SW480 (cell line): ENCODE results near the gene FTSJ1.
A peak's percentile ranks its signal among the peaks of the same experiment; 100 is the strongest.
"Not testable (repeated sequence)": the region's sequence is repeated elsewhere in the genome, so short reads cannot be mapped to it uniquely, and the experiment has no call there.

Experiments used
- DNase-seq: peaks from one replicate; pipeline ENCODE4 v3.0.0-alpha.2; 2016; ENCODE audit warnings: low spot score

FTSJ1 gene

DNA sequence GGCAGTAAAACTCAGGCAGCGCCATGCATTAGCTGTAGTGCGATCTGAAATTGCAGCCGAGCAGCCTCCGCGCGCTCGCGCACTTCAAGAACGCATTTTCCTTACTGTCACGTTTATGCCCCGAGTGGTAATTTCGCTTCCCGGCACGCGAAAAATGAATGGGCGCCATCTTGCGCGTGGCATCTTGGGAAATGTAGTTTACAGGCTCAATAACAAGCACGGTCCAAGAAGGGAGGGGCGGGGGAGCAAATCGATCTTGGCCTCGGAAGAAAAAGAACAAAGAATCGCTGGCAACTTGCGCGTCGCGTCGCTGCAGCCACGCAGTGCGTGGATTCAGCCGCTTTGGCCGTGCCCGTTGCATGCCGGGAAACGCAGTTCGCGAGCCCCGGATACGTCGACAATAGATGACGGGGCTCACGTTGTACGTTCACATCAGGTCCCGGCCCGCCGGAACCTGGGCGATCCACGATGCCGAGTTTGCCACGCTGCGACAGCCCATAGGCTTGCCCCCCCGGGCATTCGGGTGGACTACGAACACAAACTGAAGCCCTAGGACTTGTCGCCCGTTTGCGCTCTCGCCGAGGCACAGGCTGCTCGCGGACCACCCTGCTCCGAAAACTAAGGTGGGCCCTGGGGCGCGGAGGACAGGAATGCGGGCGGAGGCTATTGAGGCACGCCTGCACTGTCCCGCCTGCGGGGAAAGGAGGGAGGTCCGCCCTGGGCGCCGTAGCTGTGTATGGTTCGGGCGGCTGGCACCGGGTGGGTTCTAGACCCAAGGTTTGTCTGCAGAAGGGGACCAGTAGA, at the start of gene FTSJ1:
FTSJ1 (plus strand) TSS at position 426 of the 804 bp plus-strand sequence. CDS start 1,849 bp downstream, outside the sequence.
- peak; percentile 87 for DNase-seq

- not testable (repeated sequence) for DNase-seq
These were observed 48.8 kb upstream of the FTSJ1 start for GRCh38 chrX:48427027-48427716.

DNA sequence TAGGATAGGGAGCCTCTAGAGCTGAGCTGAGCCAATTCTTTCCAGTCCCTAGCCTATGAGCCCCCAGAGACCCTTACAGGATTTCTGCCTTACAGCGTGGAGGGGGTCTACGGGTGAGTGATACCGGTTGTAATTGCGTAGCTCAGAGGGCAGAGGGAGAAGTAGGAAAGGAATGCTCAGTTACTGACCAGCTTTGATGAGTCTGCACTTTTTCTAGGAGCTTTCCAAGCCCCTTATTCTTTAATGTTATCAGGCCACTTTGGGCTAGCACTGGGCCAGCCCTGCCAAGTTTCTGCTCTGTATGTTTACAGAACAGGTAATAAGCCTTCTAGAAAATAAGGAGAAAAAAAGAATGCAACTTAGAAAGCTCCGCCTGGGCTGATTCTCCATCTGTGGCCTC, 46.4 kb upstream of the FTSJ1 start:
- DNase-seq, result not testable (repeated sequence)

DNA sequence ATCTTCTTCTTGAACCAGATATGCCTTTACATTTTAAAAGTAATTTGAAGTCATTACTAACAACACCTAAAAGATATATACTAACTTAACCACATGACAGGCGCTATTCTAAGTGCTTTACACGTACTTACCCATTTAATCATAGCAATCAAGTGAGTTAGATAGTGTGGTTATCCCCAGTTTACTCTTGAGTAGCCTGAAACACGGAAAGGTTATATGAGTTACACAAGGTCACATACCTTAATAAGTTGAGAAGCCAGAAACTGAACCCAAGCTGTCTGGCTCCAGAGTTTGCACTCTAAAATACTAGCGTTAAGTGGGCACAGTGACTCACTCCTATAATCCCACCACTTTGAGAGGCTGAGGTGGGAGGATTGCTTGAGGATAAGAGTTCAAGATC, 45.8 kb upstream of the FTSJ1 start:
- DNase-seq, result not testable (repeated sequence)

- not testable (repeated sequence) for DNase-seq
These were observed 42.3 kb upstream of the FTSJ1 start for GRCh38 chrX:48433713-48434112.

DNA sequence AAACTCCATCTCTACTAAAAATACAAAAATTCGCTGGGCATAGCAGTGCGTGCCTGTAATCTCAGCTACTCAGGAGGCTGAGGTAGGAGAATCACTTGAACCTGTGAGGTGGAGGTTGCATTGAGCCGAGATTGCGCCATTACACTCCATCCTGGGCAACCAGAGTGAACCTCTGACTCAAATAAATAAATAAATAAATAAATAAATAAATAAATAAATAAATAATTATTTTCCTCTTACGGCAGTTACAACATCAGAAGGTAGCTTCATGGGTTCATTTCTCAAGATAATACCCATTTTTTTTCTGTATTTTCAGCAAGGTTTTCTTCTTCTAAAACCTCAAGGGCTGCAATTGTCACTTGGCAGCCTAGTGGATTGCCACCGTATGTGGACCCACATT, 28.8 kb upstream of the FTSJ1 start:
- not testable (repeated sequence) for DNase-seq

GRCh38 chrX:48450076-48450475, 25.9 kb upstream of the FTSJ1 start:
- no peak for DNase-seq

- no peak for DNase-seq
These were observed 24.3 kb upstream of the FTSJ1 start for GRCh38 chrX:48451708-48452107.

GRCh38 chrX:48456628-48457331, 19.2 kb upstream of the FTSJ1 start:
- DNase-seq, result no peak

GRCh38 chrX:48458711-48459110, 17.3 kb upstream of the FTSJ1 start:
- no peak for DNase-seq

DNA sequence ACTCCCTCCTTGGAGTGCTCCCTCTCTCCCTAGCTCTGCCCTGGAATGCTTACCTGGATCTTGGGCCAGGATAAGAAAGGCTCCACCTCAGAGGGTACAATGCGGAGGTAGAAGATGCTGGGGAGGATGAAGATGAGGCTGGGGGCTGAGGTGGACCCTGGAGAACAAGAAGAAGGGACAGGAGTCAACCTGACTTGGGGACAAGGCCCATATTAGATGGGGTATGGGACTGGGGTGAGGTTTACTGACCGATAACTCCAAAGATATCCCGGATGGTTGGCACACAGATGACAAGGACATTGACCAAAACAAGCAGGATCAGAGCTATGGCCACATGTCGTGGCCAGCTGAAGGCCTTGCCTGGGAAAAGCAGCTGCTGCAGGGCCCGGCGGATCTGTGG, 16.5 kb upstream of the FTSJ1 start:
- DNase-seq, result no peak

DNA sequence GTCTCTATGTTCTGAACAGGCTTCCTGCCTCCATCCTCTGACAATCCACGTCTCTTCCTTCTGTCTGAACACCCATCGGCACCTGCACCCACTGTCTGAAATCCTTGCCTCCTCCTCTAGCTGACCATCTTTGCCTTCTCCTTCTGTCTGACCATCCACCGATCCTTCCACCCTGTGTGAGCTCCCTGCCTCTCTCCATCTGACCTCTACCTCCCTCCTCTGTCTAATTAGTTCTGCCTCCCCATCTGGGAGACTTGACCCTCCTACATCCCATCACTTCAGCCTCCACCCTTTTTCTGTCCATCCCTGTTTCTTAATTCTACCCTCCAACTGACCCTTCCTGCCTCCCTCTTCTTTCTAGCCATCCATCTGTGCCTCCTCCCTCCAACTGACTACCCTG, 16.0 kb upstream of the FTSJ1 start:
- no peak for DNase-seq

- no peak for DNase-seq
These were observed 15.4 kb upstream of the FTSJ1 start for GRCh38 chrX:48460606-48461005.

DNA sequence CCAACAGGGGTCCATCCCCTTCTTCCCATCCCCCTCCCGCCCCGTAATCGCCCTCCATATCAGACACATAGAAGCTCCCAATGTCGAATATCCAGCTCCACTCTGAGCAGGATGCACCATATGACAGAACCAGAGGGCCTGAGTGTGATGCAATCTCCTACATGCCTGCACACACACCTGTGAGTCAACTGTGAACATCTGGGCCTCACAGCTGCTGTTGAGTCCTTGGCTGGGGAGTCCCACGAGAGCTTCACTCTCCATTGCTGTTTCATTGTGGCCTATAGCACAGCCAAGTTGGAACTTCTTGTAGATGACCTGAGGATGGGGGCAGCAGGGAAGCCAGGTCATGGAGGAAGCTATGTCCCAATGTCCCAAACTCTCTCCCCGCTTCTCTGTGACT, 14.2 kb upstream of the FTSJ1 start:
- no peak for DNase-seq

DNA sequence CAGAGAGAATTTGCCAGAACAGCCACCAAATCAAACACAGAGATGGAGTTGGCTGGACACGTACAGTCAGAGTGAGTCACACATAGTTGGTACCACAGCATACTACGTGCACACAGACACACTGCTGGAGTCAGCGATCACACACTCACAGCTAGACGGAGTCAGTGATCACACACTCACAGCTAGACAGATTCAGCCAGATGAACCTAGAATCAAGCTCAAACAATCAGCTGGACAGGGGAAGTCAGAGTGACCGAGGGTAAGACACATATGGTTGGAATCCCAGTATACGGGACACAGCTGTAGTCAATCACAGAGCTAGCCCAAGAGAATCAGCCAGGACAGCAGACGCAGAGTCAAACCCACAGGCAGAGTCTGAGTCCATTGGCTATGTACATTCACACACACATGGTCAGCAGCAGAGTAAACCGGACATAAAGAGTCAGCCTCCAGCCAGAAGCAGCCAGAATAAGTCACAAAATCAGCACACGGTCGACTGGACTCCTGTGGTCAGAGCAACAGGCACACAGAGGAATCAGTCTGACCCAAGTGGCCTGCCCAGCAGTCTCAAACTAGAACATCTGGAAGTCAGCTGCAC, 10.6 kb upstream of the FTSJ1 start:
- DNase-seq, result no peak

DNA sequence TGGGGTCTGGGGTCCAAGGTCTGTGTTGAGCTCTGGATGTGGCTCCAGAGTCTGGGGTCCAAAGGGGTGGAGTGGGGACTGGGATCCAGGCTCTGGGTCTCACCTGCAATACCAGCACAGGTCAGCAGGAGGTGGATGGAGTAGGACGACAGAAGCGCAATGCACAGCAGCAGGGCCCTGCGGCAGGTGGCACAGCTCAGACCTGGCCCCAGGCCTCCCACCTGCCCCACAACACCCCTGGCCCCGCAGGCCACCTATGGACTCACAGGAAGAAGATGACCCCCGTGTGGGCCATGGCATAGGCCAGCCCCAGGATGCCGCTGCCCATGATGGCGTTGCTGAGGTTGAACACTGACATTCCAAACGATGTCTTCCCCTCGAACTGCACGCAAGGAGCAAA, 9.3 kb upstream of the FTSJ1 start:
- no peak for DNase-seq

- DNase-seq, result no peak
These were observed 8.7 kb upstream of the FTSJ1 start for GRCh38 chrX:48467281-48467761.

DNA sequence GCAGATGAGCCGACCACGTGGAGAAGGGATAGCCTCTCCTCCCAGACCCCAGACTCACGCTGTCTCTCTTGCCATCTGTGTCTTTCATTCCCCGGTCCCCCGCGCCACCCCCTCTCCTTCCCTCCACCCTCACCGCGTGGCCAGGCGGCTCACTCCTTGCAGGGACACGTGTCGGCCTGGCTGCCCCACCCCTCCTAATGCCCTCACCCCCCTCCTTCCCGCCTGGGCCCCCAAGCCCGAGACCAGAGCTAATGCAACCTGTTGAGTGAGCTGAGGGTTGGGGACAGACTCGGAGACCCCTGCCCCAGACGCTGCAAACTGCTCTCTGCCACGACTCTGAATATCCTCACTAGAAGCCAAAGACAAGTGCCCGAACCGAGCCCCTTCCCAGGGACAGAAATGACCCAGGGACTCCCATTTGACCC, 7.7 kb upstream of the FTSJ1 start:
- DNase-seq, result no peak

- DNase-seq, result no peak
These were observed 7.0 kb upstream of the FTSJ1 start for GRCh38 chrX:48468693-48469691.

DNA sequence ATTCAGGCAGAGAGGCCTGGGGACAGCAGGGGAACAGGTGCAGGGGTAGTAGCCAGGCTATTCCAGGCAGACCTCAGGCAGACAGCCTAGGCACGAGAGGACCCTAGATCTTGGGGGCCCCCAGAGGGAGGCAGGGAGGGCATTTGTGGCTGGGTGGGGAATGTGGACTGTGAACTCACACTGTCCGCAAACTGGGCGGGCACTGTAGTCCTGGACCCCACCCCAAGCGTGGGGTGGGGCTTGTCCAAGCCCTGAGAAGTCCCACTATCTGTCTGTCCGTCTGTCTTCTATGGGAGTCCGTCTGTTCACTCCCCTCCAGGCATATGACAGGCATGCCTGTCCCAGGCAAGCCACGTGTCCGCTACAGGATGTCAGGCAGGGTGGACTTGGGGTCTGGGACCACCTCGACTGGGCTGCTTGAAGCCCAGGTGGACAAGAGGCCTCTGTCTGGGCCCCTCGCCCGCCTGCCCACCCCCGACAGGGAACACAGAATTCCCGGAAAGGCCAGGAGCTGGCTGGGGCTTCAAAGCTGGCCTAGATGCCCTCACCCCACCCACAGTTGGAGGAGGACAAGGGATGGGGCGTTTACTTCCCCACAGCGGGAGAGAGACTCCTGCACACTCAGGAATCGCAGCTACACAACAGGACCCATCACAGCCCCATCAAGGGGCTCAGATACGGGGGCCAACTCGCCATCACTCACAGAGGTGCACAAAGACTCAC, 5.7 kb upstream of the FTSJ1 start, which contains the start of gene SLC38A5:
SLC38A5 (minus strand) TSS at position 151 of the 723 bp plus-strand sequence. CDS start 2,336 bp downstream, outside the sequence.
- peak; percentile 64 for DNase-seq
